Measurements from ENCODE around the gene ZNF892. TPM values are rescaled to one million over a fixed set of nuclear protein-coding genes. Genes with fewer than 3 reads are reported as not detected.
"Not testable (repeated sequence)": the region's sequence is repeated elsewhere in the genome, so short reads cannot be mapped to it uniquely, and the experiment has no call there.

The ZNF892 gene
- total and polyA plus RNA-seq, 2 donors (not counting 1 experiment from before 2014, with no cell fraction given) = 1.1 to 7.3 TPM

DNA sequence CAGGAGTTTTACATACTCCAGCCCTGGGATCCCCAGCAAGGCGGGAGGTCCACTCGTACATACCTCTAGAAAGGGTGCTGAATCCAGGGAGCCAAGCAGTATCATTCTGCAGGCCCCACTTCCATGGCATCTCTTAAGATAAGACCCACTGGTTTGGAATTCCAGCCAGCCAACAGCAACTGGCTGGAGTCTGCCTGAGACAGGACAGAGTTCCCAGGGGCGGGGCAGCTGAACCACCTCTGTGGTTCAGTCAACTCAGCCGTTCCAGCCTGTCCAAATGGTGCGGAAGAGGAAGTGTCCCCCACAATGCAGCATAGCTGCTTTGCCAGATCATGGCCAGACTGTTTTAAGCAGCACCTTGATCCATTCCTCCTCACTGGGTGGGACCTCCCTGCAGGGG is 33.2 kb downstream of the ZNF892 start:
- no peaks in the 10 kb centered on the region for H3K27me3 ChIP-seq (ENCODE audit: control insufficient read depth, insufficient read depth, low read length)
- H3K36me3 ChIP-seq (ENCODE audit: control insufficient read depth, insufficient read depth, low read length) = no peaks in the 10 kb centered on the region
- no peaks in the 10 kb centered on the region for H4K20me1 ChIP-seq (ENCODE audit: control insufficient read depth, extremely low read depth, insufficient read depth, low read length)
- no peak for TF ChIP-seq EZH2 (IDR thresholded peaks at IDR 0.05; ENCODE audit: low read length, missing control alignments)
- TF ChIP-seq, protein P1, sequence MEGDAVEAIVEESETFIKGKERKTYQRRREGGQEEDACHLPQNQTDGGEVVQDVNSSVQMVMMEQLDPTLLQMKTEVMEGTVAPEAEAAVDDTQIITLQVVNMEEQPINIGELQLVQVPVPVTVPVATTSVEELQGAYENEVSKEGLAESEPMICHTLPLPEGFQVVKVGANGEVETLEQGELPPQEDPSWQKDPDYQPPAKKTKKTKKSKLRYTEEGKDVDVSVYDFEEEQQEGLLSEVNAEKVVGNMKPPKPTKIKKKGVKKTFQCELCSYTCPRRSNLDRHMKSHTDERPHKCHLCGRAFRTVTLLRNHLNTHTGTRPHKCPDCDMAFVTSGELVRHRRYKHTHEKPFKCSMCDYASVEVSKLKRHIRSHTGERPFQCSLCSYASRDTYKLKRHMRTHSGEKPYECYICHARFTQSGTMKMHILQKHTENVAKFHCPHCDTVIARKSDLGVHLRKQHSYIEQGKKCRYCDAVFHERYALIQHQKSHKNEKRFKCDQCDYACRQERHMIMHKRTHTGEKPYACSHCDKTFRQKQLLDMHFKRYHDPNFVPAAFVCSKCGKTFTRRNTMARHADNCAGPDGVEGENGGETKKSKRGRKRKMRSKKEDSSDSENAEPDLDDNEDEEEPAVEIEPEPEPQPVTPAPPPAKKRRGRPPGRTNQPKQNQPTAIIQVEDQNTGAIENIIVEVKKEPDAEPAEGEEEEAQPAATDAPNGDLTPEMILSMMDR (conservative IDR thresholded peaks at IDR 0.05 in 1 of 2, IDR thresholded peaks at IDR 0.05 in 1 of 2; ENCODE audit: low read depth in 1 of 2, low read length in 2 of 2) = no peak
- H3K27ac ChIP-seq (ENCODE audit: insufficient read depth, low read length) = no peak overlapping the region
- H3K4me2 ChIP-seq (ENCODE audit: extremely low read depth, insufficient read depth, low read length) = no peak overlapping the region
- no peaks in the 10 kb centered on the region for H3K9me3 ChIP-seq (ENCODE audit: control insufficient read depth, insufficient read depth, low read depth, low read length)
- H3K4me1 ChIP-seq (ENCODE audit: control insufficient read depth, extremely low read depth, insufficient read depth, low read length) = no peaks in the 10 kb centered on the region
- no peak overlapping the region for H2AFZ ChIP-seq (ENCODE audit: low read length)
- H3K79me2 ChIP-seq (ENCODE audit: control insufficient read depth, insufficient read depth, low read length) = no peaks in the 10 kb centered on the region
- no peak for DNase-seq (ENCODE audit: low read depth in 2 of 2)
- H3K9ac ChIP-seq (ENCODE audit: insufficient read depth, low read length) = no peak overlapping the region
- no peak overlapping the region for H3K4me3 ChIP-seq (replicated peaks in 1 of 4; ENCODE audit: control extremely low read depth in 1 of 4, insufficient read depth in 1 of 4, low read depth in 3 of 4, low read length in 4 of 4)

DNA sequence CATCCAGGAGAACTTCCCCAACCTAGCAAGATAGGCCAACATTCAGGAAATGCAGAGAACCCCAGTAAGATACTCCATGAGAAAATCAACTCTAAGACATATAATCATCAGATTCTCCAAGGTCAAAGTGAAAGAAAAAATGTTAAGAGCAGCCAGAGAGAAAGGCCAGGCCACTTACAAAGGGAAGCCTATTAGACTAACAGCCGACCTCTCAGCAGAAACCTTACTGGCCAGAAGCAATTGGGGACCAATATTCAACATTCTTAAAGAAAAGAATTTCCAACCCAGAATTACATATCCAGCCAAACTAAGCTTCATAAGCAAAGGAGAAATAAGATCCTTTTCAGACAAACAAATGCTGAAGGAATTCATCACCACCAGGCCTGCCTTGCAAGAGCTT is 34.8 kb downstream of the ZNF892 start:
- H3K36me3 ChIP-seq (ENCODE audit: control insufficient read depth, insufficient read depth, low read length); H3K27me3 ChIP-seq (ENCODE audit: control insufficient read depth, insufficient read depth, low read length); H3K4me2 ChIP-seq (ENCODE audit: extremely low read depth, insufficient read depth, low read length); H3K4me1 ChIP-seq (ENCODE audit: control insufficient read depth, extremely low read depth, insufficient read depth, low read length); H3K4me3 ChIP-seq (replicated peaks in 1 of 4; ENCODE audit: control extremely low read depth in 1 of 4, insufficient read depth in 1 of 4, low read depth in 3 of 4, low read length in 4 of 4); H2AFZ ChIP-seq (ENCODE audit: low read length); DNase-seq (ENCODE audit: low read depth in 2 of 2); H4K20me1 ChIP-seq (ENCODE audit: control insufficient read depth, extremely low read depth, insufficient read depth, low read length); H3K27ac ChIP-seq (ENCODE audit: insufficient read depth, low read length); H3K79me2 ChIP-seq (ENCODE audit: control insufficient read depth, insufficient read depth, low read length); H3K9me3 ChIP-seq (ENCODE audit: control insufficient read depth, insufficient read depth, low read depth, low read length); H3K9ac ChIP-seq (ENCODE audit: insufficient read depth, low read length): not testable (repeated sequence)

Other genes with a start within 250 kb of the ZNF892 start
- under 0.01 TPM in 1 of 2 replicates, not detected in the other for gene MAL, start 181.8 kb upstream of the ZNF892 start, total RNA-seq
- gene MAL, start 181.8 kb upstream of the ZNF892 start, polyA plus RNA-seq = not detected in 2 replicates
- 50.8 and 61.1 TPM in 2 replicates for gene MRPS5, start 85.7 kb upstream of the ZNF892 start, total RNA-seq
- gene MRPS5, start 85.7 kb upstream of the ZNF892 start, polyA plus RNA-seq = 46.2 and 52.7 TPM in 2 replicates
- 14.2 and 15.4 TPM in 2 replicates for gene ZNF514, start 47.7 kb upstream of the ZNF892 start, total RNA-seq
- 6.0 and 6.5 TPM in 2 replicates for gene ZNF514, start 47.7 kb upstream of the ZNF892 start, polyA plus RNA-seq
- 11.7 and 11.8 TPM in 2 replicates for gene ZNF2, start 41.7 kb upstream of the ZNF892 start, total RNA-seq
- 4.4 and 5.0 TPM in 2 replicates for gene ZNF2, start 41.7 kb upstream of the ZNF892 start, polyA plus RNA-seq
- gene PROM2, start 66.9 kb downstream of the ZNF892 start, total RNA-seq = 0.26 and 0.33 TPM in 2 replicates
- 0.05 and 0.09 TPM in 2 replicates for gene PROM2, start 66.9 kb downstream of the ZNF892 start, polyA plus RNA-seq
- 1.5 and 1.7 TPM in 2 replicates for gene KCNIP3, start 89.8 kb downstream of the ZNF892 start, total RNA-seq
- 0.32 and 0.81 TPM in 2 replicates for gene KCNIP3, start 89.8 kb downstream of the ZNF892 start, polyA plus RNA-seq
- 25.9 and 32.5 TPM in 2 replicates for gene FAHD2A, start 195.2 kb downstream of the ZNF892 start, total RNA-seq
- 22.1 and 25.7 TPM in 2 replicates for gene FAHD2A, start 195.2 kb downstream of the ZNF892 start, polyA plus RNA-seq

All from fibroblast of lung (primary cell).